Thyroid gland (tissue), 4 donors: Measurements from ENCODE around the gene PDGFB.

Experiments used
- POLR2A ChIP-seq, 2 donors: fragments of 450-650 bp; IDR thresholded peaks; one replicate each; pipeline ENCODE4 v1.6.1; 2017; ENCODE audit warnings: antibody characterized with exemption in 2 of 2, mild to moderate bottlenecking in 2 of 2, moderate library complexity in 1 of 2
- TF ChIP-seq, protein P1 (sequence below), 6 experiments: fragments of 200-600 bp in 3 of 6; fragments of 450-650 bp in 3 of 6; sonication (generic) in 3 of 6; IDR thresholded peaks; one replicate each; pipeline ENCODE4 v1.5.1; 2016 to 2019; ENCODE audit warnings: antibody characterized with exemption in 6 of 6, mild to moderate bottlenecking in 2 of 6, inconsistent platforms in 1 of 6, moderate library complexity in 1 of 6

- no peak for TF ChIP-seq POLR2A (IDR thresholded peaks at IDR 0.05)
- TF ChIP-seq, protein P1, sequence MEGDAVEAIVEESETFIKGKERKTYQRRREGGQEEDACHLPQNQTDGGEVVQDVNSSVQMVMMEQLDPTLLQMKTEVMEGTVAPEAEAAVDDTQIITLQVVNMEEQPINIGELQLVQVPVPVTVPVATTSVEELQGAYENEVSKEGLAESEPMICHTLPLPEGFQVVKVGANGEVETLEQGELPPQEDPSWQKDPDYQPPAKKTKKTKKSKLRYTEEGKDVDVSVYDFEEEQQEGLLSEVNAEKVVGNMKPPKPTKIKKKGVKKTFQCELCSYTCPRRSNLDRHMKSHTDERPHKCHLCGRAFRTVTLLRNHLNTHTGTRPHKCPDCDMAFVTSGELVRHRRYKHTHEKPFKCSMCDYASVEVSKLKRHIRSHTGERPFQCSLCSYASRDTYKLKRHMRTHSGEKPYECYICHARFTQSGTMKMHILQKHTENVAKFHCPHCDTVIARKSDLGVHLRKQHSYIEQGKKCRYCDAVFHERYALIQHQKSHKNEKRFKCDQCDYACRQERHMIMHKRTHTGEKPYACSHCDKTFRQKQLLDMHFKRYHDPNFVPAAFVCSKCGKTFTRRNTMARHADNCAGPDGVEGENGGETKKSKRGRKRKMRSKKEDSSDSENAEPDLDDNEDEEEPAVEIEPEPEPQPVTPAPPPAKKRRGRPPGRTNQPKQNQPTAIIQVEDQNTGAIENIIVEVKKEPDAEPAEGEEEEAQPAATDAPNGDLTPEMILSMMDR (IDR thresholded peaks at IDR 0.05) = no peak
Measured at GRCh38 chr22:39215070-39215396, 29.7 kb downstream of the PDGFB start.
